ENCODE data around the gene LZTR1.

The LZTR1 gene

DNA sequence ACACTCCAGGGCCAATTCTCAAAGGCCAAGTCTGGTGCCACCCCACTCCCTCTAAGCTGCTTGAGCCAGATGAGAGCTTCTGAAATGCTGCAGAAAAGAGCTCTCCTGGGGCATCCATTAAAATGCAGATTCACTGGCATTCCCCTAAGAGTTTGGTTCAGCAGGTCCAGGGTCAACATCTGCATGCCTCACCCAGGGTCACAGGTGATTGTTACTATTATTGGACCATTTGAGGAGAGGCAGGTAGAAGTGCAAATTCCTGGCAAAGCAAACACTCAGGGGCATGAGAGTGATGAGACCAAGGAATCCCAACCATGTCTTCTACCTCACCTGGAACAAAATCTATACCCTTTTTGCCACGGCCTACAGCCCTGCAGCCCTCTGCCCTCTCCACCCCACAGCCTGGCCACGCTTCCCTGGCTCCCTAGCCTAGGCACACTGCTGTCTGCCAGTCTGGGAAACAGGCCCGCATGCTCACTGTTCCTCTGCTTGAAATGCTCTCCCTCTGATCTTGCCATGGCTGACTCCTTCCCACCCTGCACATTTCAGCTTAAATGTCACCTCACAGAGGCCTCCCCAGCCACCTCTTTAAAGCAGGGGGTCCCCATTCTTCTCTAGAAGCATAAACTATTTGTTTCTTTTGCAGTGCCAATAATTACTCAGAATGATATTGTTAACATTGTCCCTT lies 28.5 kb downstream of the LZTR1 start:
- TF ChIP-seq, protein P1, sequence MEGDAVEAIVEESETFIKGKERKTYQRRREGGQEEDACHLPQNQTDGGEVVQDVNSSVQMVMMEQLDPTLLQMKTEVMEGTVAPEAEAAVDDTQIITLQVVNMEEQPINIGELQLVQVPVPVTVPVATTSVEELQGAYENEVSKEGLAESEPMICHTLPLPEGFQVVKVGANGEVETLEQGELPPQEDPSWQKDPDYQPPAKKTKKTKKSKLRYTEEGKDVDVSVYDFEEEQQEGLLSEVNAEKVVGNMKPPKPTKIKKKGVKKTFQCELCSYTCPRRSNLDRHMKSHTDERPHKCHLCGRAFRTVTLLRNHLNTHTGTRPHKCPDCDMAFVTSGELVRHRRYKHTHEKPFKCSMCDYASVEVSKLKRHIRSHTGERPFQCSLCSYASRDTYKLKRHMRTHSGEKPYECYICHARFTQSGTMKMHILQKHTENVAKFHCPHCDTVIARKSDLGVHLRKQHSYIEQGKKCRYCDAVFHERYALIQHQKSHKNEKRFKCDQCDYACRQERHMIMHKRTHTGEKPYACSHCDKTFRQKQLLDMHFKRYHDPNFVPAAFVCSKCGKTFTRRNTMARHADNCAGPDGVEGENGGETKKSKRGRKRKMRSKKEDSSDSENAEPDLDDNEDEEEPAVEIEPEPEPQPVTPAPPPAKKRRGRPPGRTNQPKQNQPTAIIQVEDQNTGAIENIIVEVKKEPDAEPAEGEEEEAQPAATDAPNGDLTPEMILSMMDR (conservative IDR thresholded peaks at IDR 0.05): no peak
- no peak overlapping the region for H3K27ac ChIP-seq

DNA sequence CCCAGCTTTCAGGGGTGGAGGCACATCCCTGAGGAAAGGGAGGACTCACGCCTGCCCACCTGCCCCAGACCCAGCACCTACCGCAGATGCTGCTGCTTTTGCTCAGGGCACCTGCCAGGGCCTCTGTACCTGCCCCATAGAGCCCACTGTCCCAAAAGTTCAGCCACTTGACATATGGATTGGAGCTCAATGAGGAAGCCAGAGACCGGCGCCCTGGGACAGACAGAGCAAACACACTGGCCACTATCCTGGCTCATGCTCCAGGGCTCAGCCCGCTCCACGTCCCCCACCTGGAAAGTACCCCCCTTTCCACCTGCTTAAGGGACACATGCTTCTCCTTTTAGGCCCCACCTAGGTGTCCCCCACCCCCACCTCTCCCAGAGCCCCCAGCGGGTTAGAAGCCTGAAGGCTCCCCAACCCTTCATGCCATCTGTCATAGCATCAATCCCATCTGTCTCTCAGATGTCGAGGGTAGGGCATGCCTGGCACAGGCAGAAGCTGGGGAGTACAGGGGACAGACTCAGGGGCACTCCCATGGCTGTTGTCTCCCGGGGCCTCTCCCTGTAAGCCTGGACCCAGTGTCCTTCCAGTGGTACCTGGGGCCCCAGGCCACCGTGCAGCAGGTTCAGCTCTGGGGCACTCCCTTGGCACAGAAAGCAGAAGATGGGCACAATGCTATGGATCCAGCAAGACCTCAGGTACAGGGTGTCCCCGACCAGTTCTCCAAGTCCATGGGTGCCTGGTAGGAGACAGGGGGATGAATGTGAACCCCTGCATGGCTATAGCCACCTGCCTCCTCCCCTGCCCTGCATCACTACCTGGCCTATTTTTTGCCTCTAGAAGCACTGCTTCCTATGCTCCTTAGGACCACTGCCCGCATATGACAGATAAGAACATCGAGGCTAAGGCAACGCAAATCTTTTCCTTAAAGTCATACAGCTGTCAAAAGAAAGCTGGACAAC lies 30.6 kb downstream of the LZTR1 start:
- H3K27ac ChIP-seq: no peak overlapping the region
- TF ChIP-seq, protein P1 (conservative IDR thresholded peaks at IDR 0.05): no peak

DNA sequence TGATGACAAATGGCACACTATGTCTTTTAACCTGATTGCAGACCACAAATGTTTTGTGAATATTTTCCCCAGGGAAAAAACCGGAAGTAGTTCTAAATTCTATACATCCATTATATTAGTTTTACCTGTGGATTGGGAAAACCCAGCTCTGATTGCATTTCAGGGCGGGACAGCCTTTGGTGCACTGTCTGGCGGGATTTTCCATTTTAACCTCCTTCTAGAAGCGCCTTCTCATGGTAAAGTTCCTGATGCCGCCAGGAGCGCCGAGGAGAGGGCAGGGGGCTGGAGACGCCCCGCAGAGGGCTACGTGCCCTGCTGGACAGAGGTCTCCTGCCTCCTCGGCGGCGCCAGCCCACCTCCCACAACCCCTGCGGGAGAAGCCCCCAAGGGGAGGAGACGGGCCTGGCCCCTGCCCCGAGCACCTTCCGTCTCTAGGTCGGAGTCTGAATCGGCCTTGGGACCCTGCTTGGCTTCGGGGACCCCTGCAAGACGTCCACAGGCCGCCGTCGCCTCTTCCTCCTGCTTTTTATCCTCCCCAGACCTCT lies 31.6 kb downstream of the LZTR1 start:
- TF ChIP-seq, protein P1 (conservative IDR thresholded peaks at IDR 0.05): no peak
- peak overlapping the region; percentile 27; the same call in 1 of the 2 replicates for H3K27ac ChIP-seq

DNA sequence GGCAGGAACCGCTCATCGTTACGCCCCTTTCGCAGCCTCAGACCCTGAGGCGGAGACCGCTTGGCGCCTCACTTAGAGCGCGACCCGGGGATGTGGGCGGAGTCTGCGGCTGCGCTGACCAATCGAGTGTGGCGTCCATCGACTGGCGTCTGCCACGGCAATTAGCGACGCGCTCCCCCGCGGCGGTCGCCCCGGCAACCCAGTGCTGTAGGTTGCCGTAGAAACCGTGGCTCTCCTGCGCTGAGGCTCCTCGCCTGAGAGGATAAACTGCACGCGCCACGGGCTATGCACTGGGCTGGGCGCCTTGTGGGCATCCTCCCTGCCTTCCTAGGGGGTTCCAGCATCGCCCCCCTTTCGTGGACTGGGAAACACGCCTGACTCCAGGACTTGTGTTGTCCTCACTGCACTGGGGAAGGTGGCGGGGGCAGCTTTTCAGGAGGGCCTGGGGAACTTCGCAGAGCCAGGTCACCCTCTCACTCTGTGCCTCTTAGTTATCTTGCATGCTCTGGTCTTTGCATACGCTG lies 32.2 kb downstream of the LZTR1 start:
- H3K27ac ChIP-seq: peak overlapping the region; percentile 27; the same call in 1 of the 2 replicates
- TF ChIP-seq, protein P1 (conservative IDR thresholded peaks at IDR 0.05): no peak

DNA sequence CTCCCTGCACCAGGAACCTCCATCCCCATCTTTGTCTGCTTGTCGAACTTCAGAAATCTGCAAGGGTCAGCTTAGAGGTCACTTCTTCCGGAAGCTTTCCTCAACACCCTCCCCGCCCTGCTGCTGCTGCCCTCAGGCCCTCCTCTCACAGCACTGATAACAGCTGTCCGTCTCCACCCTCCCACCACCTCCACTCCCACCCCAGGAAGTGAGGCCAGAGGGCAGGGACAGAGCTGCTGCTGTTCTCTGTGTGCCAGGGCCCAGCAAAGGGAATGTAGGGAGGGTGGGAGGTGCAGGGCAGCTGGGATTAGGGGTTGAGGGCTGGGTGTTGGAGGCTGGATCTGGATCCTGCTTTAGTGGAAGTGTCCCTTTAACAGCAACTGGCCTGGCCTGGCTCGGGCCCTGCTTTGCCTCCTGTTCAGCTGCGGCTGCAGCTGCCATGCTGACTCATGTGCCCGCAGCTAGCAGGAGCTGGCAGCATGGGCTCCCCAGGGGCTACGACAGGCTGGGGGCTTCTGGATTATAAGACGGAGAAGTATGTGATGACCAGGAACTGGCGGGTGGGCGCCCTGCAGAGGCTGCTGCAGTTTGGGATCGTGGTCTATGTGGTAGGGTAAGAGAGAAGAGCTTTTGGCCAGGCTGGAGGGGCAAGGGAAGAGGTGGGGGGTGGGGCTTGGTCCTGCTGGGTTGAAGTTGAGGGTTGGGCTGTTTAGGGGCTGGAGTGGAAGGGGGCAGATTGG lies 32.8 kb downstream of the LZTR1 start, which contains the start of gene P2RX6:
Gene P2RX6, plus strand, starts transcription at position 440 of the 740 bp plus-strand sequence. Its CDS starts 10 bp downstream, at position 450.
- peak within 1 kb of the TSS; percentile 27; the same call in 1 of the 2 replicates for H3K27ac ChIP-seq
- TF ChIP-seq, protein P1 (conservative IDR thresholded peaks at IDR 0.05): no peak

DNA sequence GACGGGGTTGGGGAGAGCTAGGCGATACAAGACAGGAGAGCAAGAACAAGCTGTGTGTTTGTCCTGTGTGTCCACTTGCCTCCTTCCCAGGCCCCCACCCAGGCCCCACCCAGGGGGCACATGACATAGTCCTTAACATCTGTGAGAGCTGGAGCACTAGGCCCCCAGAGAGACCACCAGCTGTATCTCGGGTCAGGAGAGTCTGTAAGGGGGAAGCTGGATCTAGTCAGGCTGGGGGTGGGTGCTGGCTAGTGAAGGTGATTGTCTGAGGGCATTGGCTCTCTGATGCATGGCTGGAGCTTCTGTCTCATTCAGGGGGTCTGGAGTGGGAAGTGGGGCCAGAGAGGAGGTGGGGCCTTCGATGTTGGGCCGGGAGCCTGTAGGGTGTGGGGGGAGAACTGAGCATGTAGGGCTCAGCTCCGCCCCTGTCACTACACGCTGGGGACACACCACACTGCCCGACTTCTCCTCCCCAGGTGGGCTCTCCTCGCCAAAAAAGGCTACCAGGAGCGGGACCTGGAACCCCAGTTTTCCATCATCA lies 33.4 kb downstream of the LZTR1 start:
- H3K27ac ChIP-seq: no peak overlapping the region
- TF ChIP-seq, protein P1 (conservative IDR thresholded peaks at IDR 0.05): no peak

All from VCaP (cell line).